HEK293T (cell line): ENCODE results near the gene ATP23.

ENCODE experiments used
- ARNT ChIP-seq: fragments of 450-650 bp; IDR thresholded peaks from 2 replicates; pipeline ENCODE4 v1.6.1; 2017; ENCODE audit warnings: mild to moderate bottlenecking
- BHLHE40 ChIP-seq: fragments of 450-650 bp; IDR thresholded peaks from 2 replicates; pipeline ENCODE4 v1.6.1; 2016; ENCODE audit warnings: mild to moderate bottlenecking, moderate library complexity, borderline replicate concordance
- CTBP1 ChIP-seq: fragments of 450-650 bp; IDR thresholded peaks from 2 replicates; pipeline ENCODE4 v1.6.1; 2016; ENCODE audit warnings: borderline replicate concordance
- ELF4 ChIP-seq: fragments of 450-650 bp; IDR thresholded peaks from 2 replicates; pipeline ENCODE4 v1.6.1; 2017; ENCODE audit warnings: antibody characterized with exemption
- FOXA1 ChIP-seq: fragments of 450-650 bp; IDR thresholded peaks from 2 replicates; pipeline ENCODE4 v1.6.1; 2016; ENCODE audit warnings: mild to moderate bottlenecking
- FOXM1 ChIP-seq: fragments of 450-650 bp; IDR thresholded peaks from 2 replicates; pipeline ENCODE4 v1.6.1; 2017; ENCODE audit warnings: mild to moderate bottlenecking, borderline replicate concordance
- HDGF ChIP-seq: fragments of 450-650 bp; IDR thresholded peaks from 2 replicates; pipeline ENCODE4 v1.6.1; 2017; ENCODE audit warnings: antibody characterized with exemption, borderline replicate concordance
- ZNF384 ChIP-seq: fragments of 450-650 bp; IDR thresholded peaks from 2 replicates; pipeline ENCODE4 v1.6.1; 2016

- TF ChIP-seq FOXM1 (no peak), ARNT (no peak), HDGF (no peak), BHLHE40 (no peak), CTBP1 (no peak), FOXA1 (no peak), ZNF384 (no peak), ELF4 (no peak)
Observed at GRCh38 chr12:57896434-57897201, 44.7 kb upstream of the ATP23 start.
